Loucy (cell line): Measurements from ENCODE around the gene PLEKHH1.

Source experiments
- CTCF ChIP-seq: fragments of 200-600 bp; sonication (generic); conservative IDR thresholded peaks from 2 replicates; pipeline ENCODE4 v1.5.1; 2014; ENCODE audit warnings: mild to moderate bottlenecking, antibody characterized with exemption, low read length
- EZH2phosphoT487 ChIP-seq: fragments of 200-600 bp; IDR thresholded peaks from 2 replicates; pipeline ENCODE4 v1.6.1; 2018; ENCODE audit warnings: antibody characterized with exemption, mild to moderate bottlenecking, moderate library complexity, borderline replicate concordance

GRCh38 chr14:67501670-67502069 is 31.4 kb upstream of the PLEKHH1 start:
- TF ChIP-seq CTCF: no peak
- no peak for TF ChIP-seq EZH2phosphoT487
